ENCODE results near the gene UBE3A.

Gene UBE3A

DNA sequence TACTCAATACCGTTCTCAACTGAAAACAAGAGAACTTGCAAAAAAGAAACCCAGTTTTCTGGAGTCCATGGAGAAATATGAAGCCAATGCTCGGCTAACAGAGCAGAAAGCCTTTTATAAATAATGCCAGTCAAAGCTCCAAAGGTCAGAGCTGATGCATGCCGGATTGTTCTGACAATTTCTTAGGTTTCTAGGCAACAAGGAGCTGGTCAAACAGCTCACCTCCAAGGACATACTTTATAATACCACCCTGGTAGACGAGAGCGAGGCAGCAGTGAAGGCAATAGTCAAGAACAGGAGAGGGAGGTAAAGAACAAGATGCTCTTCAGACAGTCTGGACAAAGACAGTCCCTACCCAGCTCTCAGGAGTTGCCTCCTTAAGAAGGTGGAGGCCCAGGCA lies 111.1 kb downstream of the UBE3A start:
- no peak for DNase-seq

DNA sequence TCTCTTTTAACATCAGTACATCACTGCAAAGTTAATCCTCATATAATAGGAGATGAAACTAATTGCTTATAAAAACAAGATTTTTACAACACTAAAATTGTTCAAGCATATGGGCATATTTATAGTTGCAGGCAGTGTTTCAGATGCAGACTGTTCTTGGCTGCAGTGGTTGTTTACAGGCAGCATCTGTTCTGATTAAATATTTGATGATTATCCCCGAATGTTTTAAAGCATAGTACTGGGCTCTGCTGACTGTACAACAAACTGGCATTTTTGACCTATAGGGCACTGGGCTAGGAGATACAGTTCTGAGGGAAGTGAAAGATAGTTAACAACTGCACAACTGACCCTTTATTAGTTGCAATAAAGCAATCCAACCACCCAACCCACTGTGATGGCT lies 113.6 kb downstream of the UBE3A start:
- DNase-seq, result no peak

DNA sequence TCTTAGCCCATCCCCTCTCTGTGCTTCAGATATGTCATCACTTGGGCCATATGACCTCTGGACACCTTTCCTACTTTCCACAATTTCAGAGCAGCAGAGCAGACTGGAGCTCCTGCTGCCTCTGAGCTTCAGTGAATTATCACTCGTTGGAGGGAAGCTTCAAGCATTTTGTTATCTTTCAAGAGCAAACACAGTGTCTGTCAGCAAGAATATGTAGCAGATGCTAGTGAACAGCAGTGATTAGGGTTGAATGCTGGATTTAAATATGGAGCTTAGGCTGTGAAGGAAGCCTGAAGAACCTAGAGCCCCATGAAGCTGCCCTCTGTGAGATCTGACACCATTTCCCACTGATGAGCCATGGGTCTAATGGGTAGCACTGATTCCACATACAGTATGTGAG lies 115.4 kb downstream of the UBE3A start:
- DNase-seq, result no peak

DNA sequence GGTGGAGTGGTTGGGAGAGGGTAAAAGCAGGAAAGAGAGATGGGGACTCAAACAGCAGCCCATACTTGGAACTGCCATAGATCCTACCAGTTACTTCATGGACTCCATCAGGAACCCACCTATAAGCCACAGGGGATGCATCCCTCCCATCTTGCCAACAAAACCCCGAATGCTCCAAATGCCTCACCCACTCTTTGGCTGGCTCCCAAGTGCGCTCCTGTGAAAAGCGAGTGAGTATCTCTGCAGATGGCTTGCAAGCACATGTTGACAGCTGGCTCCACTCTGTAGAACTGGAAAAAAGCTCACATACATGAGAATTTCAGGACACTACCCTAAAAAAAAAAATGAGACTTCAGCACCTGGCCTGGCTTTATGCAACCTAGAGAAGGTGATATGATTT lies 151.0 kb downstream of the UBE3A start:
- no peak for DNase-seq
